K562 (cell line): ENCODE results near the gene USP16. TPM values are rescaled to one million over a fixed set of nuclear protein-coding genes. Genes with fewer than 3 reads are reported as not detected.

ENCODE experiments used
- ARID1B ChIP-seq: fragments of 450-650 bp; IDR thresholded peaks from 2 replicates; pipeline ENCODE4 v1.6.1; 2016; ENCODE audit warnings: antibody characterized with exemption, mild to moderate bottlenecking, inconsistent platforms
- CEBPG ChIP-seq, 3 experiments: fragments of 200-800 bp in 1 of 3; sonication (Bioruptor generic) in 1 of 3; sonication (generic) in 1 of 3; formaldehyde crosslinking in 1 of 3; IDR thresholded peaks in 2 of 3; conservative IDR thresholded peaks in 1 of 3; 2 replicates each; pipeline versions ENCODE4 v1.6.1 to v1.8.0; 2016 to 2022; ENCODE audit warnings: missing compliant biosample characterization in 2 of 3, missing genetic modification characterization in 2 of 3, mild to moderate bottlenecking in 1 of 3, missing genetic modification reagents in 1 of 3
- MED1 ChIP-seq: sonication (generic); formaldehyde crosslinking; IDR thresholded peaks from 2 replicates; pipeline ENCODE4 v1.8.1; 2023; ENCODE audit warnings: missing genetic modification reagents, borderline replicate concordance
- RBM17 ChIP-seq: fragments of 200-400 bp; formaldehyde crosslinking; IDR thresholded peaks from 2 replicates; pipeline ENCODE4 v1.6.1; 2017; ENCODE audit warnings: low read depth, mild to moderate bottlenecking, low read length, borderline replicate concordance
- ZNF699 ChIP-seq: fragments of 250-450 bp; sonication (Bioruptor Pico); IDR thresholded peaks from 2 replicates; pipeline ENCODE4 v1.8.0; 2021; ENCODE audit warnings: mild to moderate bottlenecking, moderate library complexity; ENCODE audit not compliant: insufficient replicate concordance
- polyA plus RNA-seq, 8 experiments: library from polyadenylated mRNA; depleted of rRNA in 4 of 8; stranded (reverse) in 5 of 8; unstranded in 3 of 8; fragments of >200 nt; fragmentation: Nextera tagmentation in 2 of 8; fragmentation: Illumina TruSeq in 1 of 8; extraction: Ambion mirVana in 2 of 8; extraction: Trizol in 1 of 8; gene quantifications; 2 replicates each; pipeline versions ENCODE4 v1.2.1 to v1.2.3, GENCODE V29; 2011 to 2014; ENCODE audit warnings: inconsistent platforms in 1 of 8, missing spikeins in 1 of 8
- total RNA-seq, 7 experiments: library from RNA; depleted of rRNA in 6 of 7; stranded (reverse); fragments of >200 nt in 6 of 7; fragmentation: Illumina TruSeq in 2 of 7; extraction: Trizol in 2 of 7; gene quantifications; 2 replicates each; pipeline versions ENCODE4 v1.2.1 to v1.2.3, GENCODE V29; 2011 to 2021; ENCODE audit warnings: low replicate concordance in 1 of 7
- TF ChIP-seq, protein P1 (sequence below): fragments of 250-450 bp; sonication (Bioruptor Pico); IDR thresholded peaks from 2 replicates; pipeline ENCODE4 v1.4.0; 2020
- TF ChIP-seq, protein P2 (sequence below): sonication (generic); formaldehyde crosslinking; IDR thresholded peaks from 2 replicates; pipeline ENCODE4 v1.8.1; 2023; ENCODE audit warnings: mild to moderate bottlenecking, missing genetic modification reagents
- TF ChIP-seq, protein P3 (sequence below): fragments of 450-650 bp; conservative IDR thresholded peaks from 2 replicates; pipeline ENCODE4 v1.6.1; 2016; ENCODE audit warnings: missing genetic modification characterization, low read depth, mild to moderate bottlenecking, control low read depth, missing compliant biosample characterization
- TF ChIP-seq, protein P4 (sequence below): fragments of 250-450 bp; sonication (Bioruptor Pico); IDR thresholded peaks from 2 replicates; pipeline ENCODE4 v1.5.0; 2021
- TF ChIP-seq, protein P5 (sequence below): fragments of 250-450 bp; sonication (Bioruptor Pico); IDR thresholded peaks from 2 replicates; pipeline ENCODE4 v1.8.0; 2021; ENCODE audit warnings: mild to moderate bottlenecking, moderate library complexity

The USP16 gene
- total and polyA plus RNA-seq, 9 of the 15 experiments (the other 6 are each of a cell fraction or from before 2014, with no cell fraction given) = 38.4 to 90.9 (median 62.8) TPM

DNA sequence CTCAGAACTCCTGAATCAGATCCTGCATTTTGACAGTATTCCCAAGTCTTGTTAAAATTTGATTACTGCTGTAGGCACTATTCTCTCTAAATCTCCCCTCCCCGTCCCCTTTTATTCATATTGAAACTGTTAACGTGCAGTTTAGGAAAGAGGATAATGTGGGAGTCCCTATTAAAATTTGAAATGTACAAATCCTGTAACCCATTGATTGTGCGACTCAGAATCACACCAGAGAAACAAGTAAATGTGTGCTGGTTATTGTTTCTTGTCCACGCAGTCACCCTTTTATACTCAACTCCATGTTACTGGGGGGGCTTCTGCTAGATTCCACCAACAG is 31.2 kb upstream of the USP16 start (continued):
- TF ChIP-seq, protein P1, sequence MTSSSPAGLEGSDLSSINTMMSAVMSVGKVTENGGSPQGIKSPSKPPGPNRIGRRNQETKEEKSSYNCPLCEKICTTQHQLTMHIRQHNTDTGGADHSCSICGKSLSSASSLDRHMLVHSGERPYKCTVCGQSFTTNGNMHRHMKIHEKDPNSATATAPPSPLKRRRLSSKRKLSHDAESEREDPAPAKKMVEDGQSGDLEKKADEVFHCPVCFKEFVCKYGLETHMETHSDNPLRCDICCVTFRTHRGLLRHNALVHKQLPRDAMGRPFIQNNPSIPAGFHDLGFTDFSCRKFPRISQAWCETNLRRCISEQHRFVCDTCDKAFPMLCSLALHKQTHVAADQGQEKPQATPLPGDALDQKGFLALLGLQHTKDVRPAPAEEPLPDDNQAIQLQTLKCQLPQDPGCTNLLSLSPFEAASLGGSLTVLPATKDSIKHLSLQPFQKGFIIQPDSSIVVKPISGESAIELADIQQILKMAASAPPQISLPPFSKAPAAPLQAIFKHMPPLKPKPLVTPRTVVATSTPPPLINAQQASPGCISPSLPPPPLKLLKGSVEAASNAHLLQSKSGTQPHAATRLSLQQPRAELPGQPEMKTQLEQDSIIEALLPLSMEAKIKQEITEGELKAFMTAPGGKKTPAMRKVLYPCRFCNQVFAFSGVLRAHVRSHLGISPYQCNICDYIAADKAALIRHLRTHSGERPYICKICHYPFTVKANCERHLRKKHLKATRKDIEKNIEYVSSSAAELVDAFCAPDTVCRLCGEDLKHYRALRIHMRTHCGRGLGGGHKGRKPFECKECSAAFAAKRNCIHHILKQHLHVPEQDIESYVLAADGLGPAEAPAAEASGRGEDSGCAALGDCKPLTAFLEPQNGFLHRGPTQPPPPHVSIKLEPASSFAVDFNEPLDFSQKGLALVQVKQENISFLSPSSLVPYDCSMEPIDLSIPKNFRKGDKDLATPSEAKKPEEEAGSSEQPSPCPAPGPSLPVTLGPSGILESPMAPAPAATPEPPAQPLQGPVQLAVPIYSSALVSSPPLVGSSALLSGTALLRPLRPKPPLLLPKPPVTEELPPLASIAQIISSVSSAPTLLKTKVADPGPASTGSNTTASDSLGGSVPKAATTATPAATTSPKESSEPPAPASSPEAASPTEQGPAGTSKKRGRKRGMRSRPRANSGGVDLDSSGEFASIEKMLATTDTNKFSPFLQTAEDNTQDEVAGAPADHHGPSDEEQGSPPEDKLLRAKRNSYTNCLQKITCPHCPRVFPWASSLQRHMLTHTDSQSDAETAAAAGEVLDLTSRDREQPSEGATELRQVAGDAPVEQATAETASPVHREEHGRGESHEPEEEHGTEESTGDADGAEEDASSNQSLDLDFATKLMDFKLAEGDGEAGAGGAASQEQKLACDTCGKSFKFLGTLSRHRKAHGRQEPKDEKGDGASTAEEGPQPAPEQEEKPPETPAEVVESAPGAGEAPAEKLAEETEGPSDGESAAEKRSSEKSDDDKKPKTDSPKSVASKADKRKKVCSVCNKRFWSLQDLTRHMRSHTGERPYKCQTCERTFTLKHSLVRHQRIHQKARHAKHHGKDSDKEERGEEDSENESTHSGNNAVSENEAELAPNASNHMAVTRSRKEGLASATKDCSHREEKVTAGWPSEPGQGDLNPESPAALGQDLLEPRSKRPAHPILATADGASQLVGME = no peak
- TF ChIP-seq MED1 (CRISPR knock-in tag) (no peak), RBM17 (no peak), ARID1B (no peak), CEBPG (CRISPR knock-in tag; IDR thresholded peaks at IDR 0.05) (no peak), CEBPG (tag; conservative IDR thresholded peaks at IDR 0.05 in 1 of 2, IDR thresholded peaks at IDR 0.05 in 1 of 2) (peak in 1 of 2 experiments; percentile 83; a peak in 3 of 4 replicates), ZNF699 (CRISPR knock-in tag) (no peak)
- TF ChIP-seq, protein P2, sequence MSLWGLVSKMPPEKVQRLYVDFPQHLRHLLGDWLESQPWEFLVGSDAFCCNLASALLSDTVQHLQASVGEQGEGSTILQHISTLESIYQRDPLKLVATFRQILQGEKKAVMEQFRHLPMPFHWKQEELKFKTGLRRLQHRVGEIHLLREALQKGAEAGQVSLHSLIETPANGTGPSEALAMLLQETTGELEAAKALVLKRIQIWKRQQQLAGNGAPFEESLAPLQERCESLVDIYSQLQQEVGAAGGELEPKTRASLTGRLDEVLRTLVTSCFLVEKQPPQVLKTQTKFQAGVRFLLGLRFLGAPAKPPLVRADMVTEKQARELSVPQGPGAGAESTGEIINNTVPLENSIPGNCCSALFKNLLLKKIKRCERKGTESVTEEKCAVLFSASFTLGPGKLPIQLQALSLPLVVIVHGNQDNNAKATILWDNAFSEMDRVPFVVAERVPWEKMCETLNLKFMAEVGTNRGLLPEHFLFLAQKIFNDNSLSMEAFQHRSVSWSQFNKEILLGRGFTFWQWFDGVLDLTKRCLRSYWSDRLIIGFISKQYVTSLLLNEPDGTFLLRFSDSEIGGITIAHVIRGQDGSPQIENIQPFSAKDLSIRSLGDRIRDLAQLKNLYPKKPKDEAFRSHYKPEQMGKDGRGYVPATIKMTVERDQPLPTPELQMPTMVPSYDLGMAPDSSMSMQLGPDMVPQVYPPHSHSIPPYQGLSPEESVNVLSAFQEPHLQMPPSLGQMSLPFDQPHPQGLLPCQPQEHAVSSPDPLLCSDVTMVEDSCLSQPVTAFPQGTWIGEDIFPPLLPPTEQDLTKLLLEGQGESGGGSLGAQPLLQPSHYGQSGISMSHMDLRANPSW (CRISPR knock-in tag) = no peak
- TF ChIP-seq, protein P3, sequence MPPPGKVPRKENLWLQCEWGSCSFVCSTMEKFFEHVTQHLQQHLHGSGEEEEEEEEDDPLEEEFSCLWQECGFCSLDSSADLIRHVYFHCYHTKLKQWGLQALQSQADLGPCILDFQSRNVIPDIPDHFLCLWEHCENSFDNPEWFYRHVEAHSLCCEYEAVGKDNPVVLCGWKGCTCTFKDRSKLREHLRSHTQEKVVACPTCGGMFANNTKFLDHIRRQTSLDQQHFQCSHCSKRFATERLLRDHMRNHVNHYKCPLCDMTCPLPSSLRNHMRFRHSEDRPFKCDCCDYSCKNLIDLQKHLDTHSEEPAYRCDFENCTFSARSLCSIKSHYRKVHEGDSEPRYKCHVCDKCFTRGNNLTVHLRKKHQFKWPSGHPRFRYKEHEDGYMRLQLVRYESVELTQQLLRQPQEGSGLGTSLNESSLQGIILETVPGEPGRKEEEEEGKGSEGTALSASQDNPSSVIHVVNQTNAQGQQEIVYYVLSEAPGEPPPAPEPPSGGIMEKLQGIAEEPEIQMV (tag) = no peak
- TF ChIP-seq, protein P4, sequence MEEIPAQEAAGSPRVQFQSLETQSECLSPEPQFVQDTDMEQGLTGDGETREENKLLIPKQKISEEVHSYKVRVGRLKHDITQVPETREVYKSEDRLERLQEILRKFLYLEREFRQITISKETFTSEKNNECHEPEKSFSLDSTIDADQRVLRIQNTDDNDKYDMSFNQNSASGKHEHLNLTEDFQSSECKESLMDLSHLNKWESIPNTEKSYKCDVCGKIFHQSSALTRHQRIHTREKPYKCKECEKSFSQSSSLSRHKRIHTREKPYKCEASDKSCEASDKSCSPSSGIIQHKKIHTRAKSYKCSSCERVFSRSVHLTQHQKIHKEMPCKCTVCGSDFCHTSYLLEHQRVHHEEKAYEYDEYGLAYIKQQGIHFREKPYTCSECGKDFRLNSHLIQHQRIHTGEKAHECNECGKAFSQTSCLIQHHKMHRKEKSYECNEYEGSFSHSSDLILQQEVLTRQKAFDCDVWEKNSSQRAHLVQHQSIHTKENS (CRISPR knock-in tag) = 0 out of 2 replicates have a peak, but pooled peaks have one; percentile 27
- TF ChIP-seq, protein P5, sequence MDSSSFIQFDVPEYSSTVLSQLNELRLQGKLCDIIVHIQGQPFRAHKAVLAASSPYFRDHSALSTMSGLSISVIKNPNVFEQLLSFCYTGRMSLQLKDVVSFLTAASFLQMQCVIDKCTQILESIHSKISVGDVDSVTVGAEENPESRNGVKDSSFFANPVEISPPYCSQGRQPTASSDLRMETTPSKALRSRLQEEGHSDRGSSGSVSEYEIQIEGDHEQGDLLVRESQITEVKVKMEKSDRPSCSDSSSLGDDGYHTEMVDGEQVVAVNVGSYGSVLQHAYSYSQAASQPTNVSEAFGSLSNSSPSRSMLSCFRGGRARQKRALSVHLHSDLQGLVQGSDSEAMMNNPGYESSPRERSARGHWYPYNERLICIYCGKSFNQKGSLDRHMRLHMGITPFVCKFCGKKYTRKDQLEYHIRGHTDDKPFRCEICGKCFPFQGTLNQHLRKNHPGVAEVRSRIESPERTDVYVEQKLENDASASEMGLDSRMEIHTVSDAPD (CRISPR knock-in tag) = no peak
